GM21576 (cell line): ENCODE data around the gene RAF1.

ENCODE experiments used
- ATAC-seq: cut with Tn5 transposase; IDR thresholded peaks from one replicate; pipeline ENCODE4 v1.9.1; 2021; ENCODE audit warnings: mild to moderate bottlenecking, moderate library complexity; ENCODE audit not compliant: unreplicated experiment

Gene RAF1

DNA sequence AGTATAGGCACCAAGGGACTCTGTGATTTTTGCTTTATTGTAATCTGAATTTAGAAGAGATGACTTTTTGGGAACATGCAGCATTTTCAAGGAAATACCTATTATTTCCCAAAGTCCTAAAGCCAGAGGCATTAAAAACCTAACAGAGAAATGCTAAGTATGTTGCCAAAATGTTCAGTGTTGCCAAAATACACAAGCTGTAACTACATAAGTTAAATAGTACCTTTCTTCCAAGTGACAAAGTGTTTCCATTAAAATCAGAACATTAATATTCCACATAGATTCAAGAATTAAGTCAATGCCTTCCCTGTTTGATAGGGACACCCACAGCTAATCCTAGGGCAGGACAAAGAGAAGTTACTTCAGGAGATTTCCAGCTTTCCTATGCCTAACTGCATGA is 65.0 kb downstream of the RAF1 start:
- no peak for ATAC-seq

DNA sequence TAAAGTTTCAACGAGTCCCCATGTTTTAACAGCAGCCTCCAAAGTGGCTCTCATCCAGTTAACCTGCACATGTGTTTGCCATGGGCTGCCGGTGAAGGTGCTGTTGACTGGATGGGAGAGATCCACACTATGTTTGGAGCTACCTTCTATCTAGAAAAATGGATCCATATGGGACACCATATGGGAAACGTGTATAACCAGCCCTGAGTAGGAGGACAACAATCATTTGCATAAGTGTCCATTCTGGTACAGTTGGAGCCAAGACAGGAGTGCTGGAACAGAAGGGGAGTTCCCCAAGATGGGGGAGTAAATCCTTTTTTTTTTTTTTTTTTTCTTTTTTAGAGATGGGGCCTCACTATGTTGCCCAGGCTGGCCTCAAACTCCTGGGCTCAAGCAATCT is 70.4 kb downstream of the RAF1 start:
- no peak for ATAC-seq

DNA sequence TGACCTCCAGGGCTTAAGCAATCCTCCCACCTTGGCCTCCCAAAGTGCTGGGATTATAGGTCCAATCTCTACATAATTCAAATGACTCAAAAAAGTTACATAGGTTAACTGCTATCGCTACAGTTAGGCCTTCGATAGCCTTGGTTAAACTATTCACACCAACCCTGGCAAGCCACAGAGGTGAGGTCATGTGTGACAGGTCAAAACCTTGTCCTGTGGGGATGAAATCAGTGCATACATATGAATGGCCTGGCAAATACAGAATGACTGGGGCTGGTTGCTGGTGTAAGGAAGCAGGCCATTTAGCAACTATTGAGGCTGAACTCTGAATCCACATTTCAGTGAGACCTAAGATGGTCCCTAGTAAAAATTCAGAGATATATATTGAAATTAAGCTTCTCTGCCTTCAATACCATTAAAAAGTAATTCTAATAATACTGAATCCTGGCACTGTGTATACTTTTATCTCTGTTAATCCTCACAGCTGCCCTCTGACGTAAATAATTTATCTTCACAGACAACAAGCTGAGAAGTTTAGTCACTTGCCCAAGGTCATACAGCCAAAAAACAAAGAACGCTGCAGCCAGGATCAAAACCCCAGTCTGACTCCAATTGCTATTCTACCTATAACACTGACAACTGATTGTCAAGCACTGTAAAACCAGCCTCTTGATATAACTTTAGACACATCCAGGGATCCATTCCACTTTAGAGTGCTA is 71.8 kb downstream of the RAF1 start:
- ATAC-seq: no peak

DNA sequence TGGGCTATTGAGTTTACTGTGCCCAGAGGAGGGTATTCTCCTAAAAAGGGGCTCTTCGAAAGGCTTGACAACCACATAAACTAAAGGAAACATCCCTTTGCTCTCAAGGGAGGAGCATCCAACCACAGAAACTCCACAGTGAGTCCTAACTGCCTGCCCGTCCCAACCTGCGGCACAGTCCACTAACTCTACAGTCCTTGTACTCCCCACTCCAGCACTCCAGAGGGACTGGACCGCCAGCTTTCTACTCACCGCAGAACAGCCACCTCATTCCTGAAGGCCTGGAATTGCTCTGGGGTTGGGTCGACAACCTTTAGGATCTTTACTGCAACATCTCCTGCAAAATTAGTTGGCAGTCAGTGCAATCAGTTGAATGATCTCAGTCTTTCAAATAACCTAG is 72.5 kb downstream of the RAF1 start:
- ATAC-seq: no peak

DNA sequence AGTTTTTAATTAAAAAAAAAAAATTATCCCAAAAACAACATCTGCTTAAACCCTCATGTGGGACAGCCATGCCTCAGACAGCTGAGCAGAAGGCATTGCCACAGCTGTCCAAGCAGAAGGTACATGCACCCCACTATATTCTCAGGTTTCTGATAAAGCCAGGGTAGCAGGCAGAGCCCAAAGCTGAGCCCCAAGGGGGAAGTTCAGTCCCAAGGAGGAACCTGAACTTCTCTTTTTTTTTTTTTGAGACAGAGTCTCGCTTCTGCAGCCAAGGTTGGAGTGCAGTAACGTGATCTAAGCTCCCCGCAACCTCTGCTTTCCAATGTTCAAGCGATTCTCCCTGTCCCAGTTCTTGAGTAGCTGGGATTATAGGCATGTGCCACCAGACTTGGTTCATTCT is 73.8 kb downstream of the RAF1 start:
- ATAC-seq: no peak

DNA sequence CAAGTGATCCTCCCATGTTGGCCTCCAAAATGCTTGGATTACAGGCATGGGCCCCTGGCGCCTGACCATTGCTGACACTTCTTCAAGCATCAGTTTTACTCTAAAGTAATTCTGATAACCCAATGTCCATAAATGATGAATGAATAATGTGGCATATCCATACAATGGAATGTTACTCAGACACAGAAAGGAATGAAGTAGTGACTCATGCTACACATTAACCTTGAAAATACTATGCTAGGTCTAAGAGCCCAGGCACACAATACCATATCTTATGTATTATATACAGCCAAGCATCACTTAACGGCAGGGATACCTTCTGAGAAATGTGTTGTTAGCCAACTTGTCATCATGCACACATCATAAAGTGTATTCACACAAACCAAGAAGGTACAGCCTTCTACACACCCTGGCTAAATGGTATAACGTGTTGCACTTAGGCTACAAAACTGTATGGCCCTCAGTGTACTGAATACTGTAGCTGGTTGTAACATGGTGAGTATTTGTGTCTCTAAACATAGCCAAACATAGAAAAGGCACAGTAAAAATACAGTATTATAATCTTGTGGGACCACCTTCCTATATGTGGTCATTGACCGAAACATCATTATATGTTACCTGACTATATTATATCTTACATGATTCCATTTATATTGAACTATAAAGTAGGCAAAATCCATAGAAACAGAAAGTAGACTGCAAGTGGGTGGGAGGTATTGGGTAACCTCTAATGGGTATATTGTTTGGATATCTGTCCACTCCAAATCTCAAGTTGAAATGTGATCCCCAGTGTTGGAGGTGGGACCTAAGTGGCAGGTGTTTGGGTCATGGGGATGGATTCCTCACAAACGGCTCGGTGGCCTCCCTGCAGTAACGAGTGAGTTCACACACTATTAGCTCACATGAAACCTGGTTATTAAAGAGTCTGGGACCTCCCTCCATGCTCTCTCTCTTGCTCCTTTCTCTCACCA is 75.6 kb downstream of the RAF1 start:
- no peak for ATAC-seq

DNA sequence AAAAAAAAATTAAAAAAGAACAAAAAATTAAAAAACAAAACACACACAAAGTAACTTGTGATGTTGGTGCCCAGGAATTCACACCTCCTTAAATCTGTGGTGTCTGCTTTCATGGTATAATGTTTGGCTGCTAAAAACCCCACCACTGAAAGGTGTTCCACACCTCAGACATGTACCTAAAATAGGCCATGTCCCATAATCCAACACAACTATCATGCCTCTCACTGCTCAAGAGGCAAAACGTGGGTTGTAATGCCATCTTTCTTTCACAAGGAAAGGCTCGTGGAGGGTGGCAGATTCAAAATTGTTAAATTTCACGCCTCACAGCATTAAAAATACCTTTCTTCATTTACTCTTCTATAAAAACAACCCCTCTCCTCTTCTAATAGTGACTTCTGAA is 77.5 kb downstream of the RAF1 start:
- ATAC-seq: no peak

GRCh38 chr3:12585970-12586369 is 77.9 kb downstream of the RAF1 start:
- no peak for ATAC-seq

DNA sequence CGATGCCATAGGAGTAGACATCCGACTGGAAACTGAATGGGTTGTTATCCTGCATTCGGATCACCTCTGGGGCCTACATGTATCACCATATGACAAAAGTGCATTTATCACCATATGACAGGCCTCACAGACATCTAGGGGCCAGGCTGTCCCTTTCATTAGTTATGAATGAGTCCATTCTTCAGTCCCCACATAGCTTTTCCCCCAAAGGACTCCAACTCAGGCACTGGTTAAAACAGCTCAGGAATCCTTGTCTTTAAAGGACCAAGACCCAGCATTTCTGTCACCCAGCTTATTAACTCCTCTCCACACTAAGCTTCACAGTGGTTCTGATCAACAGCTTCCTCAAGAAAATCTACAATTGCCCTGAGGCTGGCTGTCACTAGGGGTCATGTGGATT is 78.7 kb downstream of the RAF1 start:
- no peak for ATAC-seq

DNA sequence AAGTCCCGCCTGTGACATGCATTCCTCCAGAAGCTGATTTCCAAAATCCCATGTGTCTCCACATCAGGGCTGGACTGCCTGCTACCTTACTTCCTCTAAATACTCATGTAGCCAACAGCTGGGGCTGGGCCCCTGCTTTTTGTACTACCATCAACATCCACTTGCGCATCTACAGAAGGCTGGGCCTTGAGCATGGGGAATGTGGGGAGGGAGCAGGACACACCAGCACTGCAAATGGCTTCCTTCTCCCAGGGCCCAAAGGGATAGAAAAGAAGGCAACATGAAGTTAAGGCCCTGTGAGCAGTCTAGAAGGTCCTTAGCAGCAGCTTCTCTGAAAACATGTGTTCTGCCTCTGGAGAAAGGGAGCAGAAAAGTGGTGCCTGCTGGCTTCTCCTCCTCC is 79.8 kb downstream of the RAF1 start:
- no peak for ATAC-seq

- no peak for ATAC-seq
These were observed 80.6 kb downstream of the RAF1 start for GRCh38 chr3:12583280-12583679.

GRCh38 chr3:12582730-12583129 is 81.2 kb downstream of the RAF1 start:
- ATAC-seq: no peak

DNA sequence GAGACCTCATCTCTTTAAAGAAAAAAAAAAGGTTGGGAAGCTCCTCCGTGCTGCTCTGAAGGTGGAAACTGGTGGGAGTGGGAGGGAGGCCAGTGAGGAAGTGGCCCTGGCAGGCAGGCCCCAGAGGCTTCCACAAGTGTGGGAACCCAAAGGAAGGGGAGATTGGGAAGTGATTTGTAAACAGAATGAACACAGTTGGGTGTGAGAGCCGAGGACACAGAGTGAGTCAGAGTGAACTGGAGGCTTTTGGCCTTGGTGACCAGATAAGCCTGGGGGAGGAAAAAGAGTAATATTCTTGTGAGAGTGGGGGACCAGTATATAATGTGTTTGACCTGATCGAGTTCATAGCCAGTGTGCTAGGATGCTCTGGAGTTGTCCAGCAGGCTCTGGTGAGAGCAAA is 84.0 kb downstream of the RAF1 start:
- no peak for ATAC-seq

DNA sequence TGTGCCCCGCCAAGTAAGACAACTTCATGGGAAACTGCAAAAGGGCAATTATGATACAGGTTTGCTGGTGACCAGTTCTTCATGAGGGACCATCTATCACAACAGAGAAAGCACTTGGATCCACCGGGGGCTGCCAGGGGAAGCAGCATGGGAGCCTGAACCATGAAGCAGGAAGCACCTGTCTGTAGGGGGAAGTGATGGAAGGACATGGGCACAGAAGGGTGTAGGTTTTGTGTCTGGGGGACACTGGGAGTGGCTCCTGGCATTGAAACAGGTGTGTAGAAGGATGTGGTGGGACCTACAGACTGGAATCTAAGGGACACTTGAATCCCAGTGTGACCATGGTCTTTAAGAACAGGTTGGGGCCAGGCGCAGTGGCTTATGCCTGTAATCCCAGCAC is 84.5 kb downstream of the RAF1 start:
- no peak for ATAC-seq

- ATAC-seq: no peak
These were observed 85.2 kb downstream of the RAF1 start for GRCh38 chr3:12578742-12579141.

DNA sequence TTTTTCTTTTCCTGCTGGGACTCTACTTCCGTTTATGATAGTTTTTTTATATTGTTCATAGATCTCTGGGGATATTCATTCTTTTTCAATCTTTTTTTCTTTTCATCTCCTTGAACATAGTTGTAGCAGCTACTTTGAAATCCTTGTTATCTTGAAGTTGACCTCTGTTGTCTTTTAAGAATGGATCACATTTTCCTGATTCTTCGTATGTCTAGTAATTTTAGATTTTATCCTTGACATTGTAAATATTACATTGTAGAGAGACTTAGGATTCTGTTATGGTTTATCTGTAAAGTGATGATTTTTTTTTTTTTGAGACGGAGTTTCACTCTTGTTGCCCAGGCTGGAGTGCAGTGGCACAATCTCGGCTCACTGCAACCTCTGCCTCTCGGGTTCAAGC is 86.5 kb downstream of the RAF1 start:
- ATAC-seq: no peak

DNA sequence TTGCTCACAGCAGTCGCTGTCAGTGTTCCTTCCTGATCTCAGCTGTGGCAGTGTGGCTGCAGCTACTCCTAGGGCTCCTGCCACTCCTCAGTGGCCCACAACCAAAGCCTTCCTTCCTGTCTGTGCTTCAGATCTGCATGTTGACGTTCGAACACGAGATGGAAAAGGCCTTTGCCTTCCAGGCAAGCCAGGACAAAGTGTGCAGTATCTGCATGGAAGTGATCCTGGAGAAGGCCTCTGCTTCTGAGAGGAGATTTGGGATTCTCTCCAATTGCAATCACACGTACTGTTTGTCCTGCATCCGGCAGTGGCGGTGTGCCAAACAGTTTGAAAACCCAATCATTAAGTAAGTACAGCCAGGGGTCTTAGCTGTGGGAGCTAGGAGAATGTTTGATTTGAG is 89.3 kb downstream of the RAF1 start:
- ATAC-seq: no peak

DNA sequence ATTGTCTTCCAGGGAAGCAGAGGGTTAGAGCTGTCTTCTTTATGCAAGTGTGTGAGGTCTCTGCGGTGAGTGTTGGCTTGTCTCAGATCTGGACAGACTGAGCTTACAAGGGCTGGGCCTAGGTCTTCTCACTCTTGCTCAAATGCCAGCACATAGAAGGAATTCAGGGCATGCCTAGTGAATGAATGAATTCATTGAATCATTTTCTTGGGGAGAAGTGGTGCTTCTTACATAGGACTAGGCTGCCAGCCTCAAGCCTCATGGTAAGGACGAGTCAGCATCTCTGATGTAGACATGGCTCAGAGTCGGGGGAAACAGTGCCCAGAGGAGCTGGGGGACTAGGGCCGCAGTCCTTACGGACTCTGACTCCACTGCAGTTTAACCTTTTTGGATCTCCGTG is 89.8 kb downstream of the RAF1 start:
- ATAC-seq: no peak

DNA sequence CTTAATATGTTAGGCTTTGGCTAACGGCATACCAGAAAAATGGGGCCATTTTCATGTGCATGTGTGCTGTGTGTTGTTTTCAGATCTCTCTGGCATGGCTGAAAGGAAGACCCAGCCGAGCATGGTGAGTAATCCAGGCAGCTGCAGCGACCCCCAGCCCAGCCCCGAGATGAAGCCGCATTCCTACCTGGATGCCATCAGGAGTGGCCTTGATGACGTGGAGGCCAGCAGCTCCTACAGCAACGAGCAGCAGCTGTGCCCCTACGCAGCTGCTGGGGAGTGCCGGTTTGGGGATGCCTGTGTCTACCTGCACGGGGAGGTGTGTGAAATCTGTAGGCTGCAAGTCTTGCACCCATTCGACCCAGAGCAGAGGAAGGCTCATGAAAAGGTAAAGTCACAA is 91.9 kb downstream of the RAF1 start:
- ATAC-seq: no peak

GRCh38 chr3:12569836-12570235 is 94.1 kb downstream of the RAF1 start:
- no peak for ATAC-seq

DNA sequence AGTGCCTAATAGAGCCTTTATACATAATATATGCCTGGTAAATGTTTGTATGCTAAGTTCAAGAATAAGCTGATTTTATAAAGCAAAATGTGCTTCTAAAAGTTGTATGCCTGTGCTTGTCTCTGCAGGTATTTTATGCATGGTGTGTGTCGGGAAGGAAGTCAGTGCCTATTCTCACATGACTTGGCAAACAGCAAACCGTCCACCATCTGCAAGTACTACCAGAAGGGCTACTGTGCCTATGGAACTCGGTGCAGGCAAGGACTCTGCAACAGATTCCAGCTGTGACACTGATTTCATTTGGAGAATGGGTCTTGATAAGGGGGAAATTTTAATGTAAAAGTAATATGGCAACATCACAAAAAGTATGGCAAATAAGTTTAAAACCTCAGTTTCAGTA is 95.2 kb downstream of the RAF1 start:
- no peak for ATAC-seq

DNA sequence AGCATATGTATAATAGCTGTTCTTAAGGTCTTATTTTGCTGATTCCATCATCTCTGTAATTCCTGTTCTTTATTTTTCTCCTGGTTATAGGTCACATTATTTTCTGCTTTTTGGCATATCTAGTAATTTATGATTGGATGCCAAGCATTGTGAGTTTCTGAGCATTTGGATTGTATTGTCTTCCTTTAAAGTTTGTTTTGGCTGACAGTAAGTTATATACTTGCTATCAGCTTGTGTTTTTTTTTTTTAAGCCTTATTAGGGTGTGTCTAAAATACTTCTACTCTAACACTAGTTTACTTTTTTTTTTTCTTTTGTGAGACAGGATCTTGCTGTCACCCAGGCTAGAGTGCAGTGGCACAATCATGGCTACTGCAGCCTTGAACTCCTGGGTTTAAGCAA is 96.9 kb downstream of the RAF1 start:
- no peak for ATAC-seq
